AG10803 (cell line): Measurements from ENCODE around the gene ST3GAL6.

ENCODE experiments used
- DNase-seq: peaks from one replicate; pipeline ENCODE4 v3.0.0; 2010; ENCODE audit warnings: low read depth
- H3K4me3 ChIP-seq: 2 replicates; pipeline ENCODE4 v1.5.1; 2011; ENCODE audit warnings: mild to moderate bottlenecking, low read length, control low read depth
- CTCF ChIP-seq: conservative IDR thresholded peaks from 2 replicates; pipeline ENCODE4 v1.5.1; 2011; ENCODE audit warnings: mild to moderate bottlenecking, low read length, control low read depth, inconsistent platforms

Gene ST3GAL6

DNA sequence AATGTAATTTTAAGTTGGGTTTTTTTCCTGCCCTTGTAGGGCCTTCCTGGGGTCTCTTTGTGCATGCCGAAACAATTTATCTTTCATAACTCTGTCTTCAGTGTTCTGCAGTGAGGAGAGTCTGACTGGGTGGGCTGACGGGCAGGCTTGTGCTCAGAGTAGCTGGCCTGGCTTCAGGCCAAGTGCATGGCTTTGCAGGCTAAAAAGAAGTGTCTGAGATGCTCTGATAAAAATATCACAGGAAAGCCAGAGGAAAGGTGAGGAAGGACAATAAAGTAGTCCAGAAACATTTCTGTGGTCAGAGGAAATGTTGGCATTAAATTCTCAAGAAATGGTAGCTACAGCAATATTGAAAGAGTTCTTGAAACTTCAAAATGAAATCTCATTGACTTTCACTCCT lies 25.5 kb downstream of the ST3GAL6 start:
- DNase-seq = no peak

GRCh38 chr3:98791341-98792325 lies 28.5 kb downstream of the ST3GAL6 start:
- H3K4me3 ChIP-seq = no peak overlapping the region
- TF ChIP-seq CTCF = no peak
- DNase-seq = no peak

More for the DNA sequence above, 25.5 kb downstream of the ST3GAL6 start:
- TF ChIP-seq CTCF = no peak
- no peak overlapping the region for H3K4me3 ChIP-seq

DNA sequence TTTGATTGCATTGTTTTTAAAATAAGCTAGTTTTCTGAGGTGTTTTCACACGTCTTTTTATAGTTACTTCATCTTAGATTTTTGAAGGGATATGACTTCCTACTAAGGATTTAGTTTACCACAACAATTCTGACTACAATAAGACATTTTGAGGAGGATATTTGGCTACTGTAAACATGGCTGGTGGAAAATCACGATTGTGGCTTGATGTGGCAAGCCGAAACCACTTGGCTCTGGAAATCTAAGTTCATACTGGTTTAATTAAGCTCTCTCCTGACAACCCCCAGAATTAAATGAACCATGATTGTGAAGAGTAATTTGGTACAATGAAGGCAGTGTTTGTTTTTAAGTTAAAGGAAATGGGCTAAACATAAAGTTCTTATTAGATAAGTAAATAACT lies 30.8 kb downstream of the ST3GAL6 start:
- H3K4me3 ChIP-seq = no peak overlapping the region
- TF ChIP-seq CTCF = no peak
- peak; percentile 75 for DNase-seq

DNA sequence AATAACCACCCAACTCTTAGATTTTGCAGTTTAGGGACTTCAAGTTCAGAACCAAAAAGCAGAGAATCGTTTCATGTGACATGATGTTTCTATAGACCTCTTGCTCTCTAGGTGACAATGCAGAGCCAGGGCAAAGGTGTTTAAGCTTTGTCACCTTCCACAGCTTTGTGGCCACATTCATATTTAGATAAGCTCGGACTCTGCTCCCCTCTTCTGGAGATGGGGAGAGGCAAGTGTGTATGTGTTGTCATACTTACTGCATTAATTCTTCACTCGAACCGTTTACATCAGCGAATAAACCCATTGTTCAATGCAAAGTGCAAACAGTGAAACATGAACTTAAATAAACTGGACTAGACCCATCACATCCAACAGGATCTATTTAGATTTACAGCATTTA lies 33.2 kb downstream of the ST3GAL6 start:
- DNase-seq = no peak

GRCh38 chr3:98797905-98798304 lies 34.8 kb downstream of the ST3GAL6 start:
- no peak overlapping the region for H3K4me3 ChIP-seq
- DNase-seq = no peak
- TF ChIP-seq CTCF = no peak

More for the DNA sequence above, 33.2 kb downstream of the ST3GAL6 start:
- no peak for TF ChIP-seq CTCF
- no peak overlapping the region for H3K4me3 ChIP-seq

GRCh38 chr3:98798820-98799219 lies 35.7 kb downstream of the ST3GAL6 start:
- no peak overlapping the region for H3K4me3 ChIP-seq
- no peak for DNase-seq
- TF ChIP-seq CTCF = no peak

DNA sequence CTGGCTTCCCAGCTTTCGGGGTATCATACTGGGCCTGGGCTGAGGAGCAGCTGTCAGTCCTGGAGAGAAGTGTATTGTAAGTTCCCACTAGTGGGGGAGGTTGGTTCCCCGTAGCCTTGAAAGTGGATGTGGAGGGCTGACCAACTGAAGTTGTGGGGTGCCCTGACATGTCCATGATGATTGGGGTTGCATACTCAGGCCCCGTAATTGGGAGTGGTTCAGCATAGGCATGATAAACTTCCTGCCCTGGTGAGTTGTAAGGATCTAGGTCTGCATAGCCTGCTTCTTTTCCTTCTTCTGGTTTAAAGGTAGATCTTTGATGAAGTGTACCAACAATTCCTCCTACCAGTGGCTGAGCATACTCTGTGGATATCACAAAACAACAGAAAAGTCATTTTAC lies 36.3 kb downstream of the ST3GAL6 start:
- no peak for TF ChIP-seq CTCF
- H3K4me3 ChIP-seq = no peak overlapping the region
- no peak for DNase-seq
